LNCAP (cell line): ENCODE data around the gene DCUN1D2.

ENCODE experiments used
- CTCF ChIP-seq: fragments of 450-650 bp; IDR thresholded peaks from 2 replicates; pipeline ENCODE4 v1.5.1; 2017; ENCODE audit warnings: mild to moderate bottlenecking

The DCUN1D2 gene

GRCh38 chr13:113456116-113456702 lies 34.3 kb downstream of the DCUN1D2 start:
- no peak for TF ChIP-seq CTCF

DNA sequence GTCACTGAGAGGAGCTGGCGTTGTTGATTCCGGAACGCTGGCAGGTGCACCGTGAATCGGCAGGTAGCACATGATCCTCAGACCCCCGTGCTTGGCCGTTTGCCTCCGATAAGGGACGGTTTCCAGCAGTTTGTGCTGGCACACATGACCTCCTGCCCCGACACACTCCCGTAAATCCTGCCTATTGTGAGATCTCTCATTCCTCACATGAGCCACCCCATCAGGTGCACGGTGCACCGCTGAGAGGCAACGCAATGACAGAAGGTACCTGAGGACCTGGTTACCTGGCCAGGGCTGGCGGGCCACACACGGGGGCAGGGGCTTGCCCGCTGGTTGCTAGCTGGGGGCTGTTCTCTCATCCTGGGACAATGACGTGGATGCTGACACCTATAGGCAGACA lies 35.1 kb downstream of the DCUN1D2 start:
- TF ChIP-seq CTCF: no peak

- TF ChIP-seq CTCF: no peak
These were observed 35.6 kb downstream of the DCUN1D2 start for GRCh38 chr13:113454936-113455335.

DNA sequence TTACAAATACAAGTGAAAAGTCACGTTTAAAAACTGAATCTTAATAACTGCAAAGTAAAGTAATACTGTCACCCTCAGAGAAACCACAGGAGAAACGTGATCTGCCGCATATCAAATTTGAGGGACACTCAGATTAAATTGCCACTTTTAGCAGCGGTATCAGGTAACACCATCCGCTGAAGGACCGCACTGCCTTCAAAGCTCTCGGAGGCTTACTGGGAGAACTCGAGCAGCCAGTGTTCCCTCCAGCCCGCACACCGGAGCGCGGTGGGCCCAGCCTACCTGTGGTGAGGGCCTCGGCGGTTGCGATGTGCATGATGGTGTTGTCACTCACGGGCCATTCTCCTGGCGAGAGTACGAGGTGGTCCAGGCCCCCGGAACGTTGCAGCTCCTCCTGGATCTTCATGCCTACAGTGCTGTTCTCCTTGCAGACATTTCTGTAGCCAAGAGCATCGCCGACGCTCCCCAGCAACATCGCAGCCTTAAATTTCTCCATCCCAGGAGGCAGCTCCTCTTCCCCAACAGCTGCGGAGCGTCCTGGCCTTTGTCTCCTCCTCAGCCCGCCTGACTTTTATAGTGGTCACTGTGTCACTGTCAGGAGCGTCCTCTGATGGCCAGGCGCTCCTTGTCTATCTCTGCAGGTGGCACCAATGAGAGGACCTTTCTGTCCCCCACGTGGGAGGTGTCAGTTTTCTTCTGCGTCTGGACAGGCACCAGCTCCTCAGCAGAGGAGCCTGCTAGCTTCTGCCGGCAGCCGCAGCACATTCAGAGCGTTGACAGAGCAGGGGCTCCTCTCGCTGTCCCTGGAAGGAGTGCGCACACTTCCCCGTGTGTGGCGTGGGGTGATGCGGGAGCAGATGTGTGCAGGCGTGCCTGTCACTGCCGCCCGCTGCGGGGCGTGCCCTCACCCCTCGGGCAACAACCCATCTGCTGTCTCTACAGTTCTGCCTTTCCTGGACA lies 37.3 kb downstream of the DCUN1D2 start, which contains the start of gene ADPRHL1:
Gene ADPRHL1, minus strand, starts transcription at position 547 of the 960 bp plus-strand sequence. Its CDS starts 51 bp downstream, at position 496.
- no peak for TF ChIP-seq CTCF

- no peak for TF ChIP-seq CTCF
These were observed 38.0 kb downstream of the DCUN1D2 start for GRCh38 chr13:113452466-113452865.

GRCh38 chr13:113451951-113452421 lies 38.5 kb downstream of the DCUN1D2 start:
- TF ChIP-seq CTCF: no peak

DNA sequence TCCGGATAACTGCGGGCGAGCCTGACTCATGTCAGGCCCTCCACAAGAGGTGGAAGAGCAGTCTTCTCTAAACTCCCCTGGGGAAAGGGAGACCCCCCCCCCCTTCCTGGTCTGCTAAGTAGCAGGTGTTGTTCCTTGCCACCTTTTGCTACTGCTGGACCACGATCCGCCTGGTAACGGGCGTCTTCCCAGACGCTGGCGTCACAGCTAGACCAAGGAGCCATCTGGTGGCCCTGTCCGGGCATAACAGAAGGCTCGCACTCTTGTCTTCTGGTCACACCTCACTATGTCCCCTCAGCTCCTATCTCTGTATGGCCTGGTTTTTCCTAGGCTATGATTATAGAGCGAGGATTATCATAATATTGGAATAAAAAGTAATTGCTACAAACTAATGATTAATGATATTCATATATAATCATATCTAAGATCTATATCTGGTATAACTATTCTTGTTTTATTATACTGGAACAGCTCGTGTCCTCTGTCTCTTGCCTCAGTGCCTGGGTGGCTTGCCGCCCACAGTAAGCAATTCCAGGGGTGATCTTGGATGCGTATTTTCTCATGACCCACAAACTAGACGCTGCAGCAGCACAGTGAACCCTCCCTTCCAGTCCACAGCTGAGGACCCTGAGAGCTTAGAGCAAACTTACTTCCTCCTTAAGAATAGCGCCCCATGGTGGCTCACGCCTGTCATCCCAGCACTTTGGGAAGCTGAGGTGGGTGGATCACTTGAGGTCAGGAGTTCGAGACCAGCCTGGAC lies 39.5 kb downstream of the DCUN1D2 start:
- TF ChIP-seq CTCF: peak; percentile 45
